ENCODE results near the gene TTC38.

The TTC38 gene

GRCh38 chr22:46240073-46240472 lies 27.7 kb upstream of the TTC38 start:
- TF ChIP-seq, protein P1, sequence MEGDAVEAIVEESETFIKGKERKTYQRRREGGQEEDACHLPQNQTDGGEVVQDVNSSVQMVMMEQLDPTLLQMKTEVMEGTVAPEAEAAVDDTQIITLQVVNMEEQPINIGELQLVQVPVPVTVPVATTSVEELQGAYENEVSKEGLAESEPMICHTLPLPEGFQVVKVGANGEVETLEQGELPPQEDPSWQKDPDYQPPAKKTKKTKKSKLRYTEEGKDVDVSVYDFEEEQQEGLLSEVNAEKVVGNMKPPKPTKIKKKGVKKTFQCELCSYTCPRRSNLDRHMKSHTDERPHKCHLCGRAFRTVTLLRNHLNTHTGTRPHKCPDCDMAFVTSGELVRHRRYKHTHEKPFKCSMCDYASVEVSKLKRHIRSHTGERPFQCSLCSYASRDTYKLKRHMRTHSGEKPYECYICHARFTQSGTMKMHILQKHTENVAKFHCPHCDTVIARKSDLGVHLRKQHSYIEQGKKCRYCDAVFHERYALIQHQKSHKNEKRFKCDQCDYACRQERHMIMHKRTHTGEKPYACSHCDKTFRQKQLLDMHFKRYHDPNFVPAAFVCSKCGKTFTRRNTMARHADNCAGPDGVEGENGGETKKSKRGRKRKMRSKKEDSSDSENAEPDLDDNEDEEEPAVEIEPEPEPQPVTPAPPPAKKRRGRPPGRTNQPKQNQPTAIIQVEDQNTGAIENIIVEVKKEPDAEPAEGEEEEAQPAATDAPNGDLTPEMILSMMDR (conservative IDR thresholded peaks at IDR 0.05), result no peak
- H3K27ac ChIP-seq, result no peak overlapping the region

DNA sequence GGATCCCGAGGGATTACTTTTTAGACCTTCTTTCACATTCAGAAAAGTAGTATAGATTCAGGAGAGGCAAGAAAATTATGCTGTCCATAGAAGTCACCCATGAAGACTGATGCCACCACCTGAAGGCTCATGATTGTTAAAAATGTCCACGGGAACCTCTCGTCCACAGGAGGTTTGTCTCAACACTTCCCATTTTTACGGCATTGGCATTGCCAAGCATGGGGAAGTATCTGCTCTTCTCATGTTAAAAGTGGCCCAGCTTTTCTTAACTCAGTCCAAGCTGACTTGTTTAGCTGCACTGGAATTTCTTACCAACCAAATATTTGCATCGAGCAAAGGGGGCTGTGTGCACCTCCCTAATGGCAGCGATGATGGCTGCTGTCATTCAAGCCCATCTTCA lies 27.3 kb upstream of the TTC38 start:
- TF ChIP-seq, protein P1 (conservative IDR thresholded peaks at IDR 0.05), result no peak
- H3K27ac ChIP-seq, result no peak overlapping the region

GRCh38 chr22:46240907-46241306 lies 26.9 kb upstream of the TTC38 start:
- no peak overlapping the region for H3K27ac ChIP-seq
- TF ChIP-seq, protein P1 (conservative IDR thresholded peaks at IDR 0.05), result no peak

DNA sequence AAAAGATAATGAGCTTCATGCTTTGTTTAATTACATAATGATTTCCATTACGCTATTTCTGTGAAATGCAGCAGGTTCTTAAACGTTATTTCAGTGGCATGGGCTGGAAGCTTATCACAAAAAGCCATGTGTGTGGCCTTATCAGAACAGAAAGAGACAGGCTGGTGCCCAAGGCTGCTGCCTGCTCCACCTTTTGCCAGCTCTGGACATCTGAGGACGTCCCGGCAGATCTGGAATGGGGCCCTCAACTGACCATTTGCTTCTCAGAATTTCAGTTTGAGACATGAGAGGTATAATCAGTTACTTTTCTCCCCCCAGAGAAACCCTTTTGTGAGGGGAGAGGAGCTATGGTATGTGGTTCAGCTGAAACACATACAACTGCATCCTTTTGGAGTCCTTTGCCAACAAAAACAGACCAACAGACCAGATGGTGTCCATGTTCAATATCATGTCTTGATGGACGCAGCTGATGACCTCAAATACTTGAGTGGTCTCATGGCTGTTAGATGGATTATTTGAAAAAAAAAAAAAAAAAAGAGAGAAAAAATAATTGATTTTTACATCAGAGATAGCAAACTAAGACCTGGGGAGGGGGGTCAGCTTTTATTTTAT lies 26.3 kb upstream of the TTC38 start:
- TF ChIP-seq, protein P1 (conservative IDR thresholded peaks at IDR 0.05), result no peak
- no peak overlapping the region for H3K27ac ChIP-seq

DNA sequence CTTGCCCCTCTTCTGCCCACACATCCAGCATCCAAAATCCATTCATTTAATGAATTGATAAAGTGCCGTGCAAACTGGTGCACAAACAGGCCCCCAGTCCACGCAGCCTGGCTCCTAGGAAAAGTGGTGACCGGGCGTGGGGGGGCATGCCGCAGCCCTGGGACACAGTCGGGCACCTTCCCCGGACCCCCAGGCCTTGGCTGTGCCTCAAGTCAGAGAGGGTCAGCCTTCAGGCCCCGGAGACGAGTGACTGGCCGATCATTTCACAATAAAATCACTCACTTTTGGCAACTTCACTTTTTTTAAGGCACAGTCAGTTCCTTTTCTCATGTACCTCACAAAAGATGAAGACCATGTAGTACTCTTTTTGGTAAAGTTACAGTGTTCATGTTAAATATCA lies 25.7 kb upstream of the TTC38 start:
- TF ChIP-seq, protein P1 (conservative IDR thresholded peaks at IDR 0.05), result no peak
- H3K27ac ChIP-seq, result no peak overlapping the region

DNA sequence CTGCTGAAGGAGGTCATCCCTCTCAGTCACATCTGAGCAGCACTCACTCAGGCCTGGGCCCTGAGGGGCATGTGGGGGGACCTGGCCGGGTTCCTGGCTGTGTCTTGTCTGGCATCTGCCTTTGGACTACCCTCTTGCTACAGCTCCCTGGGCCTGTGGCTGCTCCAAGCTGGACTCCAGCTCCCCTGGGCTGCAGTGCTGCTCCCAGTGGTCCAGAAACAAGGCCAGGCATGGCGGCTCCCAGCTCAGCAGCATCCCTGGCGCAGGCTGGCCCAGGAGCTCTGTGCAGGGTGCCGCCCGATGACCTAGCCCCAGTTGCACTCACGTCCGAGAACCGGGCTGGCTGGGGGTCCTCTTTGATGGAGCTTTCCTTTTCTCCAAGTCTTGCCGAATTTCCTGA lies 23.0 kb upstream of the TTC38 start:
- no peak overlapping the region for H3K27ac ChIP-seq
- TF ChIP-seq, protein P1 (conservative IDR thresholded peaks at IDR 0.05), result no peak

DNA sequence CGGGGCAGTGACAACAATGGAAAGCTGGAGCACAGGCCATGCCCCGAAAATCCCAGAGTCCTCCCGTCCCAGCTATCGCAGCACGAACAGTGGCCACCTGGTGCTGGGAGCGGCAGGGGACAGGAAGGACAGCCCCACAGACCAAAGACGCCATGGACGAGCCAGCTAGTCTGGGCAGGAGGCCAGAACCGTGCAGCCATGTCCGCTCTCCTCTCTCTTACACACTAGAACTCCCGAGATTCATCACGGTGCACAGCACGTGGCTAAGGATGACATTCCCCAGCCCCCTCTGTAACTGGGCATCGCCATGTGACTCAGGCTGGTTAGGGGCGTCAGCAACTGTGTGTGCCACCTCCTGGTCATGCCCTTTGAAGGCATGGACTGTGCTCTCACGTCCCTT lies 22.3 kb upstream of the TTC38 start:
- TF ChIP-seq, protein P1 (conservative IDR thresholded peaks at IDR 0.05), result no peak
- no peak overlapping the region for H3K27ac ChIP-seq
